NCI-H748 treated with DMSO at 0.1 percent for 48 hours (cell line): ENCODE data around the gene FOXO6.

Experiments used
- DNase-seq: peaks from one replicate; lab custom pipeline; 2025; lab: John Stamatoyannopoulos, UW

FOXO6 gene

GRCh38 chr1:41425369-41425768 lies 64.1 kb downstream of the FOXO6 start:
- DNase-seq: no peak

- DNase-seq: no peak
Measured at GRCh38 chr1:41426201-41426890, 65.1 kb downstream of the FOXO6 start.

- DNase-seq: no peak
Measured at GRCh38 chr1:41427122-41427913, 66.1 kb downstream of the FOXO6 start.

GRCh38 chr1:41427916-41428737 lies 66.9 kb downstream of the FOXO6 start:
- DNase-seq: no peak

- no peak for DNase-seq
Measured at GRCh38 chr1:41428738-41429640, 67.8 kb downstream of the FOXO6 start.

- no peak for DNase-seq
Measured at GRCh38 chr1:41429641-41430035, 68.4 kb downstream of the FOXO6 start.

- DNase-seq: no peak
Measured at GRCh38 chr1:41430069-41430468, 68.8 kb downstream of the FOXO6 start.

GRCh38 chr1:41430582-41430981 lies 69.3 kb downstream of the FOXO6 start:
- DNase-seq: no peak

- DNase-seq: no peak
Measured at GRCh38 chr1:41431490-41432350, 70.5 kb downstream of the FOXO6 start.
